Measurements from ENCODE around the gene LCTL.
"Not testable (repeated sequence)": the region's sequence is repeated elsewhere in the genome, so short reads cannot be mapped to it uniquely, and the experiment has no call there.

LCTL gene

DNA sequence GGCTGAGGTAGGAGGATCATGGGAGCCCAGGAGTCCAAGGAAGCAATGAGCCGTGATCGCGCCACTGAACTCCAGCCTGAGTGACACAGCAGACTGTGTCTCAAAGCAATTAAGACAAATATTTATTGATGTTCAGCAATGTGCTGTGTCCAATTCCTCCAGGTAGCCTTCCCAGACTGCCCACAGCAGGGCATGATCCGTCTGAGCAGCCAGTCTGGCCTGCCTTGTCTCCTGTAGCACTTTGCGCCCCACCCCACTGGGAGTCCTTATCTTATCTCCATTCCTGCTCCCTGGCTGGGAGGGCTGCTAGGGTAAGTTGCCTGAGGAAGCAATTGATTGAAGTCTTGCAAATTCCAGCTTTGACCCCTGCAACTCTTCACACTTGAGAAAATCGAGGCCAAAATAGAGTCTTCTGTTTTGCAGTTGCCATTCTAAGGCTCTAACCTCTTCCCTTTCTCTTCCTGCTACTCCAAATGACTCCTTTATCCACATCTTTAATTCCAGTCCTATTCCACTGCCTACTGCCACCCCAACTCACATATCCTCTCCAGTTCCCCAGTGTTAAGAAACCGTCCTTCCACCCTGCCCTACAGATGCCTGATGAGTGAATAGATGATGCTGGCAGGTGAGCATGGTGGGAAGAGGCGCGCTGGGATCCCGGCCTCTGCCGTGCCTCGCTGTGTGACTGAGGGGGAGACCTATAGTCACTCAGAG is 26.9 kb upstream of the LCTL start:
- no peak overlapping the region for H3K4me3 ChIP-seq (replicated peaks; ENCODE audit: low read depth, low read length)
- TF ChIP-seq, protein P1, sequence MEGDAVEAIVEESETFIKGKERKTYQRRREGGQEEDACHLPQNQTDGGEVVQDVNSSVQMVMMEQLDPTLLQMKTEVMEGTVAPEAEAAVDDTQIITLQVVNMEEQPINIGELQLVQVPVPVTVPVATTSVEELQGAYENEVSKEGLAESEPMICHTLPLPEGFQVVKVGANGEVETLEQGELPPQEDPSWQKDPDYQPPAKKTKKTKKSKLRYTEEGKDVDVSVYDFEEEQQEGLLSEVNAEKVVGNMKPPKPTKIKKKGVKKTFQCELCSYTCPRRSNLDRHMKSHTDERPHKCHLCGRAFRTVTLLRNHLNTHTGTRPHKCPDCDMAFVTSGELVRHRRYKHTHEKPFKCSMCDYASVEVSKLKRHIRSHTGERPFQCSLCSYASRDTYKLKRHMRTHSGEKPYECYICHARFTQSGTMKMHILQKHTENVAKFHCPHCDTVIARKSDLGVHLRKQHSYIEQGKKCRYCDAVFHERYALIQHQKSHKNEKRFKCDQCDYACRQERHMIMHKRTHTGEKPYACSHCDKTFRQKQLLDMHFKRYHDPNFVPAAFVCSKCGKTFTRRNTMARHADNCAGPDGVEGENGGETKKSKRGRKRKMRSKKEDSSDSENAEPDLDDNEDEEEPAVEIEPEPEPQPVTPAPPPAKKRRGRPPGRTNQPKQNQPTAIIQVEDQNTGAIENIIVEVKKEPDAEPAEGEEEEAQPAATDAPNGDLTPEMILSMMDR (IDR thresholded peaks at IDR 0.05; ENCODE audit: low read depth, low read length, missing control alignments) = no peak
- no peak for DNase-seq (ENCODE audit: extremely low read depth, low read depth)

DNA sequence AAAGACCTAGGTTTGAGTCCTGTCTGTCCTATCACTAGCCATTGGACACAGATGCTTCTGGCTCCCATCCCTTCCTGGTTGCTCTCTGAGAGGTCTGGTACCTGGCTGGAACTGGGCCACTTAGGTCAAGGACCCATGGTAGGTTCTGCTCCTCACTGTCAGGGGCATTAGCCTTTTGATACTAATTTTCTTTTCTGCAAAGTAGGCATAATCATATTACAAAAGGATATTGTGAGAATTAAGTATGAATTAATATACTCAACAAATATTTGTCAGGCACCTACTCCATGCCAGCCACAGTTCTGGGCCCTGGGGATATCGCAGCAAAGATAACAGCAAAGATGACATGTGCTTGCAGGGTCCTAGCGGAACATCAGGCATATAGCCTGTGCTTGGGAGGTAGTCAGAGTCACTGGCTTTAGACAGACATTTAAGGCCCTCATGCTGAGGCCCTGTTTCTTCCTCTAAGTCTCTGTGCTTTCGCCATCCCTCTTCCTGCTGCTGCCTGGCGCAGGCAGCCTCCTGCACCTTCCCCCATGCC is 25.6 kb upstream of the LCTL start:
- H3K4me3 ChIP-seq (replicated peaks; ENCODE audit: low read depth, low read length) = no peak overlapping the region
- TF ChIP-seq, protein P1 (IDR thresholded peaks at IDR 0.05; ENCODE audit: low read depth, low read length, missing control alignments) = no peak
- DNase-seq (ENCODE audit: extremely low read depth, low read depth) = no peak

DNA sequence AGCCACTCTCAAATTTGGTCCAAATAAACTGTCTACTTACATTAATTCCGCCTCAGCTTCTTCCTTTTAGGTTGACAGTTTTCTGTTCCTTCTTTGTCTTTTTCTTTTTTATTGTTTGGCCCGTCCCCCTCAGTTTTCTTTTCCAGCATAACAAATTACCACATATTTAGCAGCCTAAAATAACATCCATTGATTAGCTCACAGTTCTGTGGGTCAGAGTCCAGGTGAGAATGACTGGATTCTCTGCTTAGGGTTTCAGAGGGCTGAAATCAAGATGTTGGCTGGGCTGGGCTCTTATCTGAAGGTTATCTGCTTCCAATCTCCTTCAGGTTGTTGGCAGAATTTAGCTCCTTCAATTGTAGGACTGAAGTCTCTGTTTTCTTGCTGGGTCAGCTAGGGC is 24.6 kb upstream of the LCTL start:
- DNase-seq (ENCODE audit: extremely low read depth, low read depth) = no peak
- H3K4me3 ChIP-seq (replicated peaks; ENCODE audit: low read depth, low read length) = no peak overlapping the region
- TF ChIP-seq, protein P1 (IDR thresholded peaks at IDR 0.05; ENCODE audit: low read depth, low read length, missing control alignments) = no peak

DNA sequence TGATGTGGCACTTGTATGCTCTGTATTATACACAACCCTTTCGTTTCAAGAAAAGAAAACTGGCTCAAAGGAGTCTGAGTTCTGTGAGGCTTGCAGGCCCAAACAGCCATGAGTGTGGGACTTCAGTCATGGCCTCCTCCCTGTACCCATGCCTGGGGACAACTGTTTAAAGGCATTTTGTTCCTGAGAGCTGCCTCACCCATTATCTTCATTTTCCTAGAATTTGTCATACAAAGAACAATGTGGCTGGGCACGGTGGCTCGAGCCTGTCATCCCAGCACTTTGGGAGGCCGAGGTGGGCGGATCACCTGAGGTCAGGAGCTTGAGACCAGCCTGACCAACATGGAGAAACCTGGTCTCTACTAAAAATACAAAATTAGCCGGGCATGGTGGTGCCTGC is 23.6 kb upstream of the LCTL start:
- DNase-seq (ENCODE audit: extremely low read depth, low read depth) = not testable (repeated sequence)

DNA sequence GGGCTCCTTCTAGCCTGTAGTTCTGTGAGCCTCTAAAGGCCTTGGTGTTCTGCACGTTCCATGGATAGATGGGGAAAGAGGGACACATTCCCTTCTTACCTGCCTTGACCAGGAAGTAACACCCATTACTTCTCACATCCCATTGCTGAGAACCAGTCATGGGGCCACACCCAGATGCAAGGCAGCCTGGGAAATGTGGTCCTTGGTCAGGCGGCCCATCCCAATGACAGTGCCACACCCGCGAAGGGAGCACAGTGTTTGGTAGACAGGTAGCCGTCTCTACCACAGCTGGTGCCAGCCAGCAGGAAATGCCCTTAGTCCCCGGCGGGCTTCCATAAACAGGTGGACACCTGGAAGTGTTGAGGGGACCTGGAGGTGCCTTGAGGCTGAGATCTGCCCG is 23.2 kb upstream of the LCTL start:
- no peak for DNase-seq (ENCODE audit: extremely low read depth, low read depth)
- TF ChIP-seq, protein P1 (IDR thresholded peaks at IDR 0.05; ENCODE audit: low read depth, low read length, missing control alignments) = no peak
- H3K4me3 ChIP-seq (replicated peaks; ENCODE audit: low read depth, low read length) = no peak overlapping the region

More for the DNA sequence above, 23.6 kb upstream of the LCTL start:
- H3K4me3 ChIP-seq (replicated peaks; ENCODE audit: low read depth, low read length) = not testable (repeated sequence)

DNA sequence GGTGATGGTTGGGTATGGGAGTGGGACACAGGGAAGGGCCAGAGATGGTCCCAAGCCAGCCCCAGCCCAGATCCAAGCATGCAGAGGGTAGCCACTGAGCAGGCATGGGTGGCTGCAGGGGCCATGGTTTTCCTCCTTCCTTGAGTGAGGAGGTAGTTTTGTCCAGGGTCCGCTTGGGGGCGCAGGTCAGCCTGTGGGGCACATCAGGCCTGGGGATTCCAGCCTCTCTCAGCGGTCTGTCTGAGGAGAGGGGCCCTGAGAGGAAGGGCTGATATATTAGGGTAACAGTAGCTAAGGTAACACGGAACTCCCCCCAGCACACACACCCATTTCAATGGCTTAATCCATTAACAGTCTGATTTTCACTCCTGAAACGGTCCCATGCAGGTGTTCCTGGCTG is 22.7 kb upstream of the LCTL start:
- H3K4me3 ChIP-seq (replicated peaks; ENCODE audit: low read depth, low read length) = no peak overlapping the region
- no peak for DNase-seq (ENCODE audit: extremely low read depth, low read depth)
- TF ChIP-seq, protein P1 (IDR thresholded peaks at IDR 0.05; ENCODE audit: low read depth, low read length, missing control alignments) = no peak

DNA sequence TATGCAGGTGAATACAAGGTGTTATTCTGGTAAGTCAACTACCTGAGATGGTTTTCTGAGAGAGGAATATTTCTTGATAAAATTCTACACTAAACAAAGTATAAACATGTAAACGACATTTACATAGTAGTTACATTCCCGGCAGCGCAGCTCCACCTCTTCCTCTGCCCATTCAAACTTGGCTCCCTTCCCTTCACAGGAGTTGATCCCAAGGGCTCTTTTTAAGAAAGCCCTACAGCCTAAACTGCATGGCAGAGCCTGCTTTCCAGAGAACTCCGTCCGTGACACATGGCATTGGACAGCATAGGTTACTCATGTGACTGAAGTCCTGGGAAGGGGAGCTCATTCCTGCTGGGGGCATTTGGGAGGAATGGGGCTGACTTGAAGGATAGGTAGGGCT is 22.0 kb upstream of the LCTL start:
- TF ChIP-seq, protein P1 (IDR thresholded peaks at IDR 0.05; ENCODE audit: low read depth, low read length, missing control alignments) = no peak
- no peak for DNase-seq (ENCODE audit: extremely low read depth, low read depth)

More for the DNA sequence above, 22.0 kb upstream of the LCTL start:
- H3K4me3 ChIP-seq (replicated peaks; ENCODE audit: low read depth, low read length) = no peak overlapping the region
